ENCODE results near the gene NCAM2.

The NCAM2 gene

DNA sequence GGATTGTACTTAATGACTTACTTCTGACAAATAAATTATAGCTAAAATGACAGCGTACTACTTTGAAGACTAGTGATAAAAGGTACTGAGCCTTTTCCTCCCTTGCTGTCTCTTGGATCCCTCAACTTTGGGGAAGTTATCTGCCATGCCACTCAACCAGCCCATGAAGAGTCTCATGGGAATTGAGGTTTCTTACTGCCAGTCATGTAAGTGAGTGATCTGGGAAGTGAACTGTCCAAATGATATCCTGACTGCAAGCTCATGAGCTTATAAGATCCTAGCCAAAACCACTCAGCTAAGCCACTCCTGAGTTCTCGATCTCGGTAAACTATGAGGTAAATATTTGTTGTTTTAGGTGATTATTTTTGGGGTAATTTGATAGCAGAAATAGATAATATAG is 247.8 kb downstream of the NCAM2 start:
- intact Hi-C loops (cut with DNase I) = no loop called here

GRCh38 chr21:21247424-21247823 is 249.2 kb downstream of the NCAM2 start:
- intact Hi-C loops (cut with DNase I) = no loop called here

More for the DNA sequence above, 247.8 kb downstream of the NCAM2 start:
- DNase-seq = no peak

GRCh38 chr21:21262048-21262447 is 263.8 kb downstream of the NCAM2 start:
- intact Hi-C loops (cut with DNase I) = no loop called here
- DNase-seq = no peak

More at GRCh38 chr21:21247424-21247823, 249.2 kb downstream of the NCAM2 start:
- DNase-seq = no peak

DNA sequence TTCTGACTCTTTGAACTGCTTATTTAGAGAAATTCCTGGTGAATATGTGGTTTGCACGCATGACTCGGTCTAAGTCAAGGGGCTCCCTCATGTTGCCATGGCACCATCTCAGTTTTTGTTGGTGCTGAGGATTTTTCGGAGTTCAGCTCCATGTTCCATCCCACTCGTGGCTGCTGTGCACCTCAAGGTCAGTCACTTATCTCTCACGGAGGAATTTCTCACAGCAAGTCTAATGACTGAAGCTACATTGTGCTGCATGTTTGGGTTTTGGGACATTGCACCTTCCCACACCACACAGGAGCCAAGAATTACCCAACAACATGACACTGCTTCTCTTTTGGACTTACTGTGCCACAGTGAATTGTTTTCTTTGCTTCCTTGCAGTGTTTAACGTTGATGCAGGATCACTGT is 269.9 kb downstream of the NCAM2 start:
- intact Hi-C loops (cut with DNase I) = no loop called here

GRCh38 chr21:21268885-21269284 is 270.7 kb downstream of the NCAM2 start:
- no peak for DNase-seq
- intact Hi-C loops (cut with DNase I) = no loop called here

More for the DNA sequence above, 269.9 kb downstream of the NCAM2 start:
- no peak for DNase-seq

GRCh38 chr21:21279193-21279901 is 281.1 kb downstream of the NCAM2 start:
- DNase-seq = no peak
- intact Hi-C loops (cut with DNase I) = no loop called here

DNA sequence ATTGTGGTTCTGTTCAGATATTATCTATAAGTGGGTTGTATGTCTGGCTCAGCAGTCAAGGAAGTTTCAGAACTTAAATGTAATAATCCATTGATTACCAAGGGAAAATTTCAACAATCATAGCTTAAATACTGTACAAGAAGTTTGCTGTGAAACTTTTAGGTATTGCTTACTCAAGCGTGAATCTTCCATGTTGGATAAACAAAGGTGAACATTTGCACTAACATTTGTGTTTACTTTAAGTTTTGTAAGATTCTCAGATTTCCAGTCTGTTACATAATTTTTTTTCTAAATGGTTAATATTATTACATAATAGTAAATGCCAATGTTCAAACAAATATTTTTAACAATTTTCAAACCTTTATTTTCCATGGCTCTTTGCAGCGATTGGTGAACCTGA is 285.6 kb downstream of the NCAM2 start:
- no peak for DNase-seq
- intact Hi-C loops (cut with DNase I) = no loop called here

DNA sequence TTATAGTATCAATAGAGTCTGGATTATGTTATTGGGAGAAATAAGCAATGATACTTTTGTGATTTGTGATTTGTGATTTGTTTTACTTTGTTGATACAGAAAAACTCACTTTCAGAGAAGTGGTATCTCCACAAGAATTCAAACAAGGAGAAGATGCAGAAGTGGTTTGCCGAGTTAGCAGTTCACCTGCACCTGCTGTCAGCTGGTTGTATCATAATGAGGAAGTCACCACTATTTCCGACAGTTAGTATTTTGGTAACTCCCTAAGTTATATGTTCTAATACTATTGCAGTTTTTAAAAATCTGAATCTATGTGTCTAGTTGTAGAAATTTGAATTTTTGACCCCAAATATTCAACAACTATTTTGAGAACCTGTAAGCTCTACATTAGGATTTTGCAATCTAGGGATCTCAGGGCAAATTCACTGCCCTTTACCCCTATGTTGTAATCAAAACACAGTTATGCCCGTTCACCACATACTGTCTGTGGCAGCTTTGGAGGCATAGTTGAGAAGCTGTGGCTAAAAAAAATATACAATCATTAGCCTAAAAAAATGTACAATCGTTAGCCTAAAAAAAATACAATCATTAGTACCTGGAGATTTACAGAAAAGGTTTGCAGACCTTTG is 288.1 kb downstream of the NCAM2 start:
- no peak for DNase-seq
- intact Hi-C loops (cut with DNase I) = no loop called here

GRCh38 chr21:21290751-21291150 is 292.5 kb downstream of the NCAM2 start:
- no peak for DNase-seq

DNA sequence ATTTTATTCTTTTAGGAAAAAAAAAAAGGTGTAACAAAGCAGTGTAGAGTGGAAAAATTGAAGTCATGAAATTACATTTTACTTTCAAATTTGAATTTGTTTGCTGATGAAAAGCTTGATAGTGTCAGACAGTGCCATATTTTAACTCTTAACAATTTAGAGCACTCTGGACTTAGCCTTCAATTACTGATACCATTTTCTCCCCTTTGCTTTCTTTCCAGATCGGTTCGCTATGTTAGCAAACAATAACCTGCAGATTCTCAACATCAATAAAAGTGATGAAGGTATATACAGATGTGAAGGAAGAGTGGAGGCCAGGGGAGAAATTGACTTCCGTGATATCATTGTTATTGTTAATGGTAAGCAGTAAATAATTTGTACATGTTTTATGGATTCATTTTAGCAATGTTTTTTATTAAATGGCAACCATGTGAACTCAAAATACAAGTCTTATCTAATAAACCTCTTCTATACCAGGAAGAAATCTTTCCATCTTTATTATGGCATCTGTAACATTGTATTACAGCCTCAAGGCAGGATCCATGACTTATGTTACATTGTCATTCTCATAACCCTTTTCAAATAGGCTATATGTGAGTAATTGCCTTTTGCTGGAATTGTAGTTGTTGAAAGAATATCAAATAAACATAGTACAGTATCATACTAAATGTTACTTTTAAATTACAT is 293.8 kb downstream of the NCAM2 start:
- intact Hi-C loops (cut with DNase I) = no loop called here
- DNase-seq = no peak

More at GRCh38 chr21:21290751-21291150, 292.5 kb downstream of the NCAM2 start:
- intact Hi-C loops (cut with DNase I) = no loop called here

DNA sequence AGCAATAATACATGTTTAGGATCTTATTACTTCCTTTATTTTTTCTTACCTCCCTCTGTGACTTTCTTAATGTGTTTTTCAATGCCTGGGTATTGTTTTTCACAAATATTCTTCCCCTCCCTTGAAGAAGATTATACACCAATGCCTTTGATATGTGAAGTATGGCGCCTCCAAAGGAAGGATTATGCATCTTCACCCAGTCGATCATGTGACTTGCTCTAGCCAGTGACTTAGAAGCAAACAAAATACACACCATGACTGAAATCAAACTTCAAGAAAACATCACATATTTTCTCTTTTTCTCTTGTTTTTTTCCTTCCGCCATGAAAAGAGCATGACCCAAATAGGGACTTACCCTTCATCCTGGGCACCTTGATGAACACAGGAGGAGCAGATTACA is 297.1 kb downstream of the NCAM2 start:
- intact Hi-C loops (cut with DNase I) = no loop called here
- no peak for DNase-seq

DNA sequence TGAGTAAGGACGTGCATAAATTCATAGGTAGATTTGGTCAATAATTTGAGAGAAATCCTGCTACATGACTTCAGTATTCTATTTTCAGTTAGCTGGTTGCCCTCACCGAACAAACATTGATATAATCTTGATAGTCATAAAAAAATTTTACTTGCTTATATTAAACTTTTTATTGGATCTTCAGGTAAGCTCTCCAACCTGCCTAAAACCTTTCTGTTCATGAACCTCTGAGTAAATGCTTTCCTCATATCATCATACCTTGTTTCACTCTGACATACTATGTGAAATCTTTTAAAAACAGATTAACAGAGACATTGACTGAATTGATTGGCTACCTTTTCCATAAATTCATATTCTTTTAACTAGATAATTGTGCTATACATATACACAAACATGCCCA is 299.0 kb downstream of the NCAM2 start:
- intact Hi-C loops (cut with DNase I) = no loop called here
- DNase-seq = no peak

DNA sequence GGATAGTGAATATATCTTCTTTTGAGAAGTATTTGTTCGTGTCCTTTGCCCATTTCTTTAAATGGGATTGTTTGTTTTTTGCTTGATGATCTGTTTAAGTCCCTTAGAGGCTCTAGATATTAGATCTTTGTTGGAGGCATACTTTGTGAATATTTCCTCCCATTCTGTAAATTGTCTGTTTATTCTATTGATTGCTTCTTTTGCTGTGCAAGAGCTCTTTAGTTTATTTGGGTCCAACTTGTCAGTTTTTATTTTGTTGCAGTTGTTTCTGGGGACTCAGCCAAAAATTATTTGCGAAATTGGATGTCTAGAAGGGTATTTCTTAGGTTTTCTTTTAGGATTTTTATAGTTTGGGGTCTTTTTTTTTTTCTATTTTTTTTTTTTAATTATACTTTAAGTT is 302.8 kb downstream of the NCAM2 start:
- intact Hi-C loops (cut with DNase I) = no loop called here
- no peak for DNase-seq

DNA sequence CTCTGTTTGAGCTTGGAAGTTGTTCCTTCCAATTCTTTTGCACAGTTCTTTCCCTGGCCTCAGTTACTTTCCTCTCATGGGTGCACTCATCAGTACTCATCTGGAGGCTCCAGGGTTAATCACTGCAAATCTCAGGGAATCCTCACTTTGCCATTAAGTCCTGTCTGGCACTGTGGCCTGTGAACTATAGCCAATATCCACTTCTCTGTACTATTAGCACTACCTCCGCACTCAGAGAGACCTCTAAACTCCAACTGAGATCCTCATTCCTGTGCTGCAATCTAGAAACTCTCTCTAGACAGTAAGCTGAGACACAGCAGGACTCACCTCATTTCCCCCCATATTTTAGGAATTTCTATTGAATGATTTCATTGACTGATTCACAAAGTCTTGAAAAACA is 311.3 kb downstream of the NCAM2 start:
- no peak for DNase-seq
- intact Hi-C loops (cut with DNase I) = no loop called here

DNA sequence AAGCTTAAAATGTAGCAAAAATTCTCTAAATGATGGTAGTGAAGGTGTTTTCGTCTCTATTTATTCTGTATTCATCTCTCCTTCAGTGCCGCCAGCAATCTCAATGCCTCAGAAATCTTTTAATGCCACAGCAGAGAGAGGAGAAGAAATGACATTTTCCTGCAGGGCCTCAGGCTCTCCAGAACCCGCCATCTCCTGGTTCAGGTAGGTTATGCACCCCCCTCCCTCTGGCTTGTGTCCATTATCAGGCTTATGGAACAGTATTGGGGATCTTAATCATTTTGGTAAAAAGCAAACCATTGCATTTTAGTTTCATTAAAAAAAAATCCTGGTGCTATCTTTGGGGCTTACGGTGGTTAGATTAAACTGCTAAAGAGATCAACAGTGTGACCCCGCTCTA is 326.1 kb downstream of the NCAM2 start:
- intact Hi-C loops (cut with DNase I) = no loop called here
- no peak for DNase-seq

DNA sequence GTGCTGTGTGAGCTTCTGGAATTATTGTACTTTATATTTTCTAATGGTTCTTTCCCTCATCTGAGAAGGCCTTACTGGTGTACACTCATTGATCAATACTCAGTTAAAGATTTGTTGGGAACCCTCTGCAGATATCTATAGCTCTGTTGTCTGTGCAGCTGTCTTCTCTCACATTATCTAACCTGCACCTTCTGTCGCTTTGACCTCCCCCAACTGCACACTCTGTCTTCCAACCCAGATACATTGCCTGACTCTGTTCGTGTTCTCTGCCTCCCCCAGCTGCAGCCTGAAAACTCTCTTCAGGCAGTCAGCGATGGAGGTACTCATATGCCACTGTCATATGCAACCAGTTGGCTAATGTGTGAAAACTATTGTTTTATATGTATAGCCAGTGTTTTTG is 334.3 kb downstream of the NCAM2 start:
- intact Hi-C loops (cut with DNase I) = no loop called here
- DNase-seq = no peak

DNA sequence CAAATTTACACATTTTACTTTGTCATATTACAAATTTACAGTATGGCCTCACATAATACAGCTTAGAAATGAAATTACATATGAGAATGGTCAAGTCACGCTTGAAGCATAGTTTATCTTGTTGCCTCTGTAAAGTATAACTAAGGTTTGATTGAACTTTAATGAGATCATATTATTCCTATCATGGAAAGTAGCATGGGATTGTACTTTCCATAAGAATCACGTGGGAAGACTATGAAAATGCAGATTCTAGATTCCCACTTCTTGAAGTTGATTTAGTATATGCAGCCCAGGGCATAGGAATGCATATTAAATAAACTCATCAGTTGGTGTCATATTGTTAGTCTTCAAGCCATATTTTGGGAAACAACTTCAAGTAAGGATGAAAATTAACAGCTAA is 342.8 kb downstream of the NCAM2 start:
- intact Hi-C loops (cut with DNase I) = no loop called here
- DNase-seq = no peak

DNA sequence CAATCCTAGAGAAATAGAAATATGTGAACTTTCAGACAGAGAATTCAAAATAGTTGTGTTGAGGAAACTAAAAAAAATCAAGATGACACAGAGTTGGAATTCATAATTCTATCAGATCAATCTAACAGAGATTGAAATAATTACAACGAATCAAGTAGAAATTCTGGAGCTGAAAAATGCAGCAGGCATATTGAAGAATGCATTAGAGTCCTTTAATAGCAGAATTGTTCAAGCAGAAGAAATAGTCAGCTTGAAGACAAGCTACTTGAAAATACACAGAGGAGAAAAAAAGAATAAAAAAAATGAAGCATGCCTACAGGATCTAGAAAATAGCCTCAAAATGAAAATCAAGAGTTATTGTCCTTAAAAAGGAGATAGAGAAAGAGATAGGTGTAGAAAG is 347.1 kb downstream of the NCAM2 start:
- DNase-seq = no peak
- intact Hi-C loops (cut with DNase I) = no loop called here

DNA sequence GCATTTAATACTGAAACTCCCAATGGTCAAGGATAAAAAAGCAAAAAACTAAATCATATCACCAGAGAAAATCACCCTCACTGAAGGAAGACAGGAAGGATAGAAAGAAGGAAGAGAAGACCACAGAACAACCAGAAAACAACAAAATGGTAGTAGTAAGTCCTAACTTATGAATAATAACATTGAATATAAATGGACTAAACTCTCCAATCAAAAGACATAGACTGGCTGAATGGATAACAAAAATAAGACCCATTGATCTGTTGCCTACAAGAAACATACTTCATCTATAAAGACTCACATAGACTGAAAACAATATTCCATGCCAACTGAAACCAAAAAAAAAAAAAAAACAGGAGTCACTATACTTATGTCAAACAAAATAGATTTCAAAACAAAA is 347.7 kb downstream of the NCAM2 start:
- no peak for DNase-seq
- intact Hi-C loops (cut with DNase I) = no loop called here

- DNase-seq = no peak
- intact Hi-C loops (cut with DNase I) = no loop called here
Observed at GRCh38 chr21:21366277-21366676, 368.1 kb downstream of the NCAM2 start.

- intact Hi-C loops (cut with DNase I) = no loop called here
Observed at GRCh38 chr21:21367583-21367982, 369.4 kb downstream of the NCAM2 start.

More at GRCh38 chr21:21367583-21367982, 369.4 kb downstream of the NCAM2 start:
- DNase-seq = no peak

Measured in head of caudate nucleus (tissue), 42 donors.